ENCODE results near the gene CCR2.
"Not testable (repeated sequence)": the region's sequence is repeated elsewhere in the genome, so short reads cannot be mapped to it uniquely, and the experiment has no call there.

CCR2 gene

GRCh38 chr3:46381625-46382024 is 27.7 kb downstream of the CCR2 start:
- DNase-seq, result no peak

GRCh38 chr3:46383211-46383950 is 29.5 kb downstream of the CCR2 start:
- DNase-seq, result no peak

- no peak for DNase-seq
These were observed 30.0 kb downstream of the CCR2 start for GRCh38 chr3:46383951-46384330.

GRCh38 chr3:46386205-46386604 is 32.3 kb downstream of the CCR2 start:
- no peak for DNase-seq

- DNase-seq, result not testable (repeated sequence)
These were observed 34.9 kb downstream of the CCR2 start for GRCh38 chr3:46388847-46389246.

- no peak for DNase-seq
These were observed 35.4 kb downstream of the CCR2 start for GRCh38 chr3:46389306-46389705.

GRCh38 chr3:46391526-46391925 is 37.6 kb downstream of the CCR2 start:
- not testable (repeated sequence) for DNase-seq

- no peak for DNase-seq
These were observed 39.1 kb downstream of the CCR2 start for GRCh38 chr3:46393011-46393410.

GRCh38 chr3:46393554-46394434 is 39.9 kb downstream of the CCR2 start:
- DNase-seq, result no peak

GRCh38 chr3:46395210-46395661 is 41.3 kb downstream of the CCR2 start:
- no peak for DNase-seq

GRCh38 chr3:46395766-46396530 is 42.0 kb downstream of the CCR2 start:
- DNase-seq, result no peak

- DNase-seq, result no peak
These were observed 43.2 kb downstream of the CCR2 start for GRCh38 chr3:46397111-46397510.

- DNase-seq, result no peak
These were observed 44.5 kb downstream of the CCR2 start for GRCh38 chr3:46398186-46398955.

- no peak for DNase-seq
These were observed 45.2 kb downstream of the CCR2 start for GRCh38 chr3:46399098-46399497.

- DNase-seq, result no peak
These were observed 45.6 kb downstream of the CCR2 start for GRCh38 chr3:46399557-46399956.

- no peak for DNase-seq
These were observed 46.3 kb downstream of the CCR2 start for GRCh38 chr3:46400000-46400734.

- DNase-seq, result no peak
These were observed 46.9 kb downstream of the CCR2 start for GRCh38 chr3:46400846-46401245.

GRCh38 chr3:46401579-46401978 is 47.7 kb downstream of the CCR2 start:
- DNase-seq, result no peak

GRCh38 chr3:46402902-46403301 is 49.0 kb downstream of the CCR2 start:
- not testable (repeated sequence) for DNase-seq

GRCh38 chr3:46405301-46406019 is 51.5 kb downstream of the CCR2 start:
- no peak for DNase-seq

GRCh38 chr3:46406443-46406787 is 52.5 kb downstream of the CCR2 start:
- DNase-seq, result no peak

All from NCI-H2107 (cell line).